Measurements from ENCODE around the gene FBLN7. TPM values are rescaled to one million over a fixed set of nuclear protein-coding genes. Genes with fewer than 3 reads are reported as not detected.

The FBLN7 gene
- total and polyA plus RNA-seq, 2 experiments from 2014 or later: 0.11 to 1.6 TPM

- 95 to 100% methylated on average over 6 of the region's 6 CpGs for WGBS, 2 experiments (ENCODE audit: low coverage in 1 of 2, low lambda C conversion rate in 2 of 2, missing lambda C conversion rate in 2 of 2)
- no peaks in the 10 kb centered on the region for H4K20me1 ChIP-seq (ENCODE audit: insufficient read depth)
- H3K4me3 ChIP-seq: no peak overlapping the region
- H3K79me2 ChIP-seq (ENCODE audit: insufficient read depth): no peaks in the 10 kb centered on the region
- TF ChIP-seq EZH2phosphoT487 (IDR thresholded peaks at IDR 0.05; ENCODE audit: insufficient read depth, low read depth): no peak
- TF ChIP-seq EZH2 (IDR thresholded peaks at IDR 0.05; ENCODE audit: insufficient read depth, poor library complexity, severe bottlenecking): no peak
- in situ Hi-C loops (cut with MboI): no loop called here
- no peak overlapping the region for H2AFZ ChIP-seq
- 0 out of 2 replicates have a peak, but pooled peaks cover 3% of the 10 kb centered on the region for H3F3A ChIP-seq (ENCODE audit: insufficient read depth)
- H3K4me2 ChIP-seq (ENCODE audit: unreplicated experiment): no peak overlapping the region
- H3K36me3 ChIP-seq (ENCODE audit: low read depth): no peaks in the 10 kb centered on the region
- H3K9me2 ChIP-seq (ENCODE audit: insufficient read depth): no peaks in the 10 kb centered on the region
- DNase-seq: no peak
- H3K4me1 ChIP-seq (ENCODE audit: insufficient read depth): no peaks in the 10 kb centered on the region
- H3K27ac ChIP-seq: no peak overlapping the region
- no peak overlapping the region for H3K9ac ChIP-seq
- H3K27me3 ChIP-seq (replicated peaks; ENCODE audit: insufficient read depth): no peaks in the 10 kb centered on the region
- H3K9me3 ChIP-seq (ENCODE audit: low read depth): no peaks in the 10 kb centered on the region
Measured at GRCh38 chr2:112162341-112162740, 24.2 kb downstream of the FBLN7 start.

GRCh38 chr2:112162956-112163355, 24.8 kb downstream of the FBLN7 start:
- DNase-seq: no peak
- H3K9me3 ChIP-seq (ENCODE audit: low read depth): no peaks in the 10 kb centered on the region
- no peak overlapping the region for H3K27ac ChIP-seq
- H3K79me2 ChIP-seq (ENCODE audit: insufficient read depth): no peaks in the 10 kb centered on the region
- no peaks in the 10 kb centered on the region for H3K27me3 ChIP-seq (replicated peaks; ENCODE audit: insufficient read depth)
- H3K9me2 ChIP-seq (ENCODE audit: insufficient read depth): no peaks in the 10 kb centered on the region
- H3K4me1 ChIP-seq (ENCODE audit: insufficient read depth): peaks cover under 1% of the 10 kb centered on the region; the same call in 1 of the 2 replicates
- in situ Hi-C loops (cut with MboI): no loop called here
- H3K9ac ChIP-seq: no peak overlapping the region
- no peak overlapping the region for H3K4me3 ChIP-seq
- 0 out of 2 replicates have a peak, but pooled peaks cover 6% of the 10 kb centered on the region for H3F3A ChIP-seq (ENCODE audit: insufficient read depth)
- no peaks in the 10 kb centered on the region for H4K20me1 ChIP-seq (ENCODE audit: insufficient read depth)
- H2AFZ ChIP-seq: no peak overlapping the region
- H3K36me3 ChIP-seq (ENCODE audit: low read depth): no peaks in the 10 kb centered on the region
- WGBS, 2 experiments (ENCODE audit: low coverage in 1 of 2, low lambda C conversion rate in 2 of 2, missing lambda C conversion rate in 2 of 2): 96 to 99% methylated on average over 11 of the region's 11 CpGs
- no peak overlapping the region for H3K4me2 ChIP-seq (ENCODE audit: unreplicated experiment)
- TF ChIP-seq EZH2 (IDR thresholded peaks at IDR 0.05; ENCODE audit: insufficient read depth, poor library complexity, severe bottlenecking) (no peak), EZH2phosphoT487 (IDR thresholded peaks at IDR 0.05; ENCODE audit: insufficient read depth, low read depth) (no peak)

DNA sequence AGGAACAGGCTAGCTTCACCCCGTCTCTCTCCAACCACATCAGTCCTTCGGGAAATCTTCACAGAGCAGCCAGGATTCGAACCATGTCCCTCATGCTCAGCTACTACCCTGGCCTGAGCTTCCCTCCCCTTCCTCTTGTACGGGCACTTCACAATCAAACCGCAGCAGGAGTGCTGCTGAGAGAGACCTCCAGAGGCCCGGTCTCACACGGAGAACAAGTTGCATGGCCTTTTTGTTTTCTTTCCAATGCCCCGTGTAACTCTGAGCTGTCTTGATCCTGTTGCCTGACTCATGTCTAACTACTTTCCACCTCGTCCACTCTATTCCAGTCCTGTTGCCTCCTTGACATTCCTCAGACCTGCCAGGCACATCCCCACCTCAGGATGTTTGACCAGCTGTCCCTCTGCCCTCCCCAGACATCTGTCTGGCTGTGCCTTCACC, 25.4 kb downstream of the FBLN7 start:
- no peaks in the 10 kb centered on the region for H3K9me3 ChIP-seq (ENCODE audit: low read depth)
- 69 to 77% methylated on average over 9 of the region's 9 CpGs for WGBS, 2 experiments (ENCODE audit: low coverage in 1 of 2, low lambda C conversion rate in 2 of 2, missing lambda C conversion rate in 2 of 2)
- no peaks in the 10 kb centered on the region for H3K36me3 ChIP-seq (ENCODE audit: low read depth)
- no peak overlapping the region for H3K9ac ChIP-seq
- H3K9me2 ChIP-seq (ENCODE audit: insufficient read depth): no peaks in the 10 kb centered on the region
- no peak overlapping the region for H3K4me2 ChIP-seq (ENCODE audit: unreplicated experiment)
- no peak overlapping the region for H2AFZ ChIP-seq
- peaks cover 7% of the 10 kb centered on the region for H3K4me1 ChIP-seq (ENCODE audit: insufficient read depth)
- no peak overlapping the region for H3K4me3 ChIP-seq
- H3K27ac ChIP-seq: no peak overlapping the region
- no peaks in the 10 kb centered on the region for H3K79me2 ChIP-seq (ENCODE audit: insufficient read depth)
- no peaks in the 10 kb centered on the region for H4K20me1 ChIP-seq (ENCODE audit: insufficient read depth)
- H3K27me3 ChIP-seq (replicated peaks; ENCODE audit: insufficient read depth): no peaks in the 10 kb centered on the region
- H3F3A ChIP-seq (ENCODE audit: insufficient read depth): 0 out of 2 replicates have a peak, but pooled peaks cover 6% of the 10 kb centered on the region
- TF ChIP-seq EZH2 (IDR thresholded peaks at IDR 0.05; ENCODE audit: insufficient read depth, poor library complexity, severe bottlenecking) (no peak), EZH2phosphoT487 (IDR thresholded peaks at IDR 0.05; ENCODE audit: insufficient read depth, low read depth) (no peak)
- DNase-seq: no peak
- in situ Hi-C loops (cut with MboI): no loop called here

DNA sequence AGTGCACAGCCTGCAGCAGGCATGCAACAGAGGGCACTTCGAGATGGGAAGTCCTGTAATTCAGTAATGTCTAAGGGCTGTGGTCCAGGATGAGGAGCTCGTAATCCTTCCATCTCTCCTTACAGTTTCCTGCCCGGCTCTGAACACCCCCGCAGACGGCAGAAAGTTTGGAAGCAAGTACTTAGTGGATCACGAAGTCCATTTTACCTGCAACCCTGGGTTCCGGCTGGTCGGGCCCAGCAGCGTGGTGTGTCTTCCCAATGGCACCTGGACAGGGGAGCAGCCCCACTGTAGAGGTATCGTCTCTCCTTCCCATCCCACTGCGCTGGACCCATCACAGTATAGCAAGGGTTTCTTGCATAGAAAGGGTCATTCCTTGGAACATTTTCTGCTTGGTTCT, 26.7 kb downstream of the FBLN7 start:
- H3K9me2 ChIP-seq (ENCODE audit: insufficient read depth): no peaks in the 10 kb centered on the region
- WGBS, 2 experiments (ENCODE audit: low coverage in 1 of 2, low lambda C conversion rate in 2 of 2, missing lambda C conversion rate in 2 of 2): 88 to 92% methylated on average over 11 of the region's 11 CpGs
- H3F3A ChIP-seq (ENCODE audit: insufficient read depth): 0 out of 2 replicates have a peak, but pooled peaks cover 6% of the 10 kb centered on the region
- H4K20me1 ChIP-seq (ENCODE audit: insufficient read depth): no peaks in the 10 kb centered on the region
- no peak overlapping the region for H3K4me2 ChIP-seq (ENCODE audit: unreplicated experiment)
- no peak for DNase-seq
- H3K36me3 ChIP-seq (ENCODE audit: low read depth): no peaks in the 10 kb centered on the region
- no peaks in the 10 kb centered on the region for H3K79me2 ChIP-seq (ENCODE audit: insufficient read depth)
- TF ChIP-seq EZH2 (IDR thresholded peaks at IDR 0.05; ENCODE audit: insufficient read depth, poor library complexity, severe bottlenecking) (no peak), EZH2phosphoT487 (IDR thresholded peaks at IDR 0.05; ENCODE audit: insufficient read depth, low read depth) (no peak)
- no peaks in the 10 kb centered on the region for H3K27me3 ChIP-seq (replicated peaks; ENCODE audit: insufficient read depth)
- H3K27ac ChIP-seq: no peak overlapping the region
- H3K4me3 ChIP-seq: no peak overlapping the region
- no peak overlapping the region for H2AFZ ChIP-seq
- H3K9ac ChIP-seq: no peak overlapping the region
- in situ Hi-C loops (cut with MboI): no loop called here
- peaks cover 13% of the 10 kb centered on the region for H3K4me1 ChIP-seq (ENCODE audit: insufficient read depth)
- no peaks in the 10 kb centered on the region for H3K9me3 ChIP-seq (ENCODE audit: low read depth)

- no peak overlapping the region for H3K4me3 ChIP-seq
- H4K20me1 ChIP-seq (ENCODE audit: insufficient read depth): no peaks in the 10 kb centered on the region
- WGBS, 2 experiments (ENCODE audit: low coverage in 1 of 2, low lambda C conversion rate in 2 of 2, missing lambda C conversion rate in 2 of 2): 89 to 90% methylated on average over 4 of the region's 4 CpGs
- no peak overlapping the region for H3K4me2 ChIP-seq (ENCODE audit: unreplicated experiment)
- H3K27ac ChIP-seq: no peak overlapping the region
- no peak overlapping the region for H3K9ac ChIP-seq
- in situ Hi-C loops (cut with MboI): no loop called here
- no peaks in the 10 kb centered on the region for H3K27me3 ChIP-seq (replicated peaks; ENCODE audit: insufficient read depth)
- no peaks in the 10 kb centered on the region for H3K9me2 ChIP-seq (ENCODE audit: insufficient read depth)
- H2AFZ ChIP-seq: no peak overlapping the region
- TF ChIP-seq EZH2phosphoT487 (IDR thresholded peaks at IDR 0.05; ENCODE audit: insufficient read depth, low read depth) (no peak), EZH2 (IDR thresholded peaks at IDR 0.05; ENCODE audit: insufficient read depth, poor library complexity, severe bottlenecking) (no peak)
- 0 out of 2 replicates have a peak, but pooled peaks cover 6% of the 10 kb centered on the region for H3F3A ChIP-seq (ENCODE audit: insufficient read depth)
- peaks cover 13% of the 10 kb centered on the region for H3K4me1 ChIP-seq (ENCODE audit: insufficient read depth)
- no peaks in the 10 kb centered on the region for H3K36me3 ChIP-seq (ENCODE audit: low read depth)
- H3K9me3 ChIP-seq (ENCODE audit: low read depth): no peaks in the 10 kb centered on the region
- no peaks in the 10 kb centered on the region for H3K79me2 ChIP-seq (ENCODE audit: insufficient read depth)
- no peak for DNase-seq
Measured at GRCh38 chr2:112165296-112165695, 27.1 kb downstream of the FBLN7 start.
